Keratinocyte (primary cell): Measurements from ENCODE around the gene MCF2L2. TPM values are rescaled to one million over a fixed set of nuclear protein-coding genes. Genes with fewer than 3 reads are reported as not detected.

Source experiments
- DNase-seq: peaks from one replicate; pipeline ENCODE4 v3.0.0-alpha.2; 2011; ENCODE audit warnings: low read depth, missing footprints, low spot score
- FAIRE-seq: peaks from 2 replicates; lab custom pipeline; 2011; peaks lifted over from hg19 to GRCh38; lab: Jason Lieb, UNC
- H2AFZ ChIP-seq: 2 replicates; pipeline ENCODE4 v1.6.0; 2012; ENCODE audit warnings: low read length, control low read depth, inconsistent platforms; ENCODE audit not compliant: control insufficient read depth
- H3K27ac ChIP-seq: 2 replicates; pipeline ENCODE4 v1.5.1; 2011; ENCODE audit warnings: low read length; ENCODE audit not compliant: control insufficient read depth, insufficient read depth
- H3K27me3 ChIP-seq: 3 replicates; pipeline ENCODE4 v1.6.0; 2011; ENCODE audit warnings: low read length; ENCODE audit not compliant: control insufficient read depth, insufficient read depth; ENCODE audit errors: extremely low read depth
- H3K36me3 ChIP-seq, 2 experiments: 2 replicates in 1 of 2; 3 replicates in 1 of 2; pipeline ENCODE4 v1.5.1; 2011; ENCODE audit warnings: low read length in 2 of 2, mild to moderate bottlenecking in 1 of 2; ENCODE audit not compliant: control insufficient read depth in 2 of 2, insufficient read depth in 2 of 2; ENCODE audit errors: extremely low read depth in 1 of 2
- H3K4me1 ChIP-seq: 3 replicates; pipeline ENCODE4 v1.5.1; 2011; ENCODE audit warnings: low read length; ENCODE audit not compliant: control insufficient read depth, insufficient read depth; ENCODE audit errors: extremely low read depth
- H3K4me2 ChIP-seq: 3 replicates; pipeline ENCODE4 v1.6.0; 2011; ENCODE audit warnings: low read depth, low read length; ENCODE audit not compliant: control insufficient read depth, insufficient read depth; ENCODE audit errors: extremely low read depth
- H3K4me3 ChIP-seq, 3 experiments: fragments of 200-600 bp in 1 of 3; sonication (generic) in 1 of 3; 2 replicates in 2 of 3; 3 replicates in 1 of 3; pipeline ENCODE4 v1.5.1; 2011 to 2016; ENCODE audit warnings: low read length in 3 of 3, mild to moderate bottlenecking in 3 of 3, control low read depth in 2 of 3, inconsistent platforms in 1 of 3, low read depth in 1 of 3, mixed read lengths in 1 of 3, mixed run types in 1 of 3, moderate library complexity in 1 of 3; ENCODE audit not compliant: control insufficient read depth in 2 of 3, insufficient read depth in 2 of 3; ENCODE audit errors: extremely low read depth in 1 of 3
- H3K79me2 ChIP-seq: 2 replicates; pipeline ENCODE4 v1.6.0; 2012; ENCODE audit warnings: low read length; ENCODE audit not compliant: control insufficient read depth, insufficient read depth
- H3K9ac ChIP-seq: 3 replicates; pipeline ENCODE4 v1.6.0; 2011; ENCODE audit warnings: low read length; ENCODE audit not compliant: control insufficient read depth, insufficient read depth; ENCODE audit errors: extremely low read depth
- H3K9me1 ChIP-seq: 3 replicates; pipeline ENCODE4 v1.6.0; 2011; ENCODE audit warnings: low read length; ENCODE audit not compliant: control insufficient read depth, insufficient read depth; ENCODE audit errors: extremely low read depth
- H3K9me3 ChIP-seq: 2 replicates; pipeline ENCODE4 v1.5.1; 2012; ENCODE audit warnings: low read depth, low read length; ENCODE audit not compliant: control insufficient read depth
- H4K20me1 ChIP-seq: 3 replicates; pipeline ENCODE4 v1.6.0; 2011; ENCODE audit warnings: low read length; ENCODE audit not compliant: control insufficient read depth, insufficient read depth; ENCODE audit errors: extremely low read depth
- CTCF ChIP-seq, 3 experiments: IDR thresholded peaks in 1 of 3; conservative IDR thresholded peaks in 1 of 3; optimal IDR thresholded peaks in 1 of 3; 2 replicates in 2 of 3; 3 replicates in 1 of 3; pipeline versions ENCODE3 to v1.5.1; 2011; ENCODE audit warnings: low read length in 3 of 3, mild to moderate bottlenecking in 3 of 3, moderate library complexity in 2 of 3, control low read depth in 1 of 3, inconsistent platforms in 1 of 3; ENCODE audit not compliant: insufficient read depth in 2 of 3; ENCODE audit errors: extremely low read depth in 1 of 3
- EZH2 ChIP-seq: IDR thresholded peaks from one replicate; pipeline ENCODE4 v1.6.1; 2012; ENCODE audit warnings: inconsistent platforms, mild to moderate bottlenecking, low read length, moderate library complexity
- dilution Hi-C: fragments of 300-500 bp; cut with MboI; formaldehyde crosslinking; loops from one replicate; pipeline ENCODE4 v1.7.0; 2020; ENCODE audit warnings: low sequenced_read_pairs; ENCODE audit not compliant: extremely low pct_ligation_motif_present
- polyA plus RNA-seq, 5 experiments: library from polyadenylated mRNA; depleted of rRNA in 3 of 5; stranded (reverse) in 3 of 5; stranded (forward) in 1 of 5; unstranded in 1 of 5; fragments of >200 nt; gene quantifications; 1 replicate in 1 of 5; 2 replicates in 3 of 5; 3 replicates in 1 of 5; pipeline versions ENCODE4 v1.2.1 to v1.2.3, GENCODE V29; 2011 to 2012; ENCODE audit warnings: missing spikeins in 2 of 5, low read depth in 1 of 5, low replicate concordance in 1 of 5

MCF2L2 gene
- polyA plus RNA-seq, 1 donor (not counting 4 experiments of a cell fraction or from before 2014, with no cell fraction given) = 0.26 TPM

- Histone ChIP-seq H4K20me1 (no peaks in the 10 kb centered on the region), H3K9me3 (no peaks in the 10 kb centered on the region)
- dilution Hi-C loops = no loop called here
Observed at GRCh38 chr3:183437061-183437460, 8.6 kb upstream of the MCF2L2 start.

GRCh38 chr3:183435661-183436060, 7.2 kb upstream of the MCF2L2 start:
- Histone ChIP-seq H3K4me3 (no peak overlapping the region), H3K79me2 (no peaks in the 10 kb centered on the region), H3K9me1 (no peaks in the 10 kb centered on the region), H3K9me3 (no peaks in the 10 kb centered on the region), H3K4me1 (no peaks in the 10 kb centered on the region), H3K4me2 (no peak overlapping the region), H3K27me3 (peaks cover 11% of the 10 kb centered on the region), H4K20me1 (no peaks in the 10 kb centered on the region), H3K36me3 (no peaks in the 10 kb centered on the region), H3K27ac (no peak overlapping the region), H3K9ac (no peak overlapping the region), H2AFZ (no peak overlapping the region)
- FAIRE-seq = no peak
- no peak for DNase-seq
- dilution Hi-C loops = no loop called here
- no peak for TF ChIP-seq CTCF (optimal IDR thresholded peaks at IDR 0.05 in 1 of 3, IDR thresholded peaks at IDR 0.05 in 1 of 3, conservative IDR thresholded peaks at IDR 0.05 in 1 of 3; ENCODE audit: extremely low read depth in 1 of 3, insufficient read depth in 2 of 3, low read length in 3 of 3)
- TF ChIP-seq EZH2 = no peak

More at GRCh38 chr3:183437061-183437460, 8.6 kb upstream of the MCF2L2 start:
- Histone ChIP-seq H3K4me1 (no peaks in the 10 kb centered on the region), H3K27ac (no peak overlapping the region), H3K9ac (no peak overlapping the region), H3K4me3 (no peak overlapping the region), H3K79me2 (no peaks in the 10 kb centered on the region), H3K4me2 (no peak overlapping the region), H2AFZ (no peak overlapping the region), H3K27me3 (peaks cover 5% of the 10 kb centered on the region), H3K9me1 (no peaks in the 10 kb centered on the region), H3K36me3 (no peaks in the 10 kb centered on the region)
- FAIRE-seq = no peak
- DNase-seq = no peak
- TF ChIP-seq EZH2 = no peak

GRCh38 chr3:183434992-183435391, 6.6 kb upstream of the MCF2L2 start:
- H3K27me3 ChIP-seq = peaks cover 11% of the 10 kb centered on the region
- no peaks in the 10 kb centered on the region for H3K9me1 ChIP-seq
- no peak overlapping the region for H3K27ac ChIP-seq
- H4K20me1 ChIP-seq = no peaks in the 10 kb centered on the region
- H3K36me3 ChIP-seq = no peaks in the 10 kb centered on the region
- no peaks in the 10 kb centered on the region for H3K79me2 ChIP-seq
- H2AFZ ChIP-seq = no peak overlapping the region
- H3K9ac ChIP-seq = no peak overlapping the region
- DNase-seq = no peak
- H3K4me1 ChIP-seq = no peaks in the 10 kb centered on the region
- no peaks in the 10 kb centered on the region for H3K9me3 ChIP-seq
- H3K4me2 ChIP-seq = no peak overlapping the region
- dilution Hi-C loops = no loop called here
- no peak for FAIRE-seq
- no peak for TF ChIP-seq CTCF (optimal IDR thresholded peaks at IDR 0.05 in 1 of 3, IDR thresholded peaks at IDR 0.05 in 1 of 3, conservative IDR thresholded peaks at IDR 0.05 in 1 of 3; ENCODE audit: extremely low read depth in 1 of 3, insufficient read depth in 2 of 3, low read length in 3 of 3)
- no peak for TF ChIP-seq EZH2
- H3K4me3 ChIP-seq = no peak overlapping the region
